ENCODE results near the gene CCN2. TPM values are rescaled to one million over a fixed set of nuclear protein-coding genes. Genes with fewer than 3 reads are reported as not detected.

Gene CCN2
- total RNA-seq, 1 donor, result 221 TPM

- H3K79me2 ChIP-seq (ENCODE audit: insufficient read depth, low read length), result no peaks in the 10 kb centered on the region
- peaks cover 15% of the 10 kb centered on the region for H4K20me1 ChIP-seq (ENCODE audit: insufficient read depth, low read length)
- peaks cover 16% of the 10 kb centered on the region for H3K36me3 ChIP-seq (ENCODE audit: insufficient read depth, low read length)
- H3K9me3 ChIP-seq (ENCODE audit: low read depth, low read length), result no peaks in the 10 kb centered on the region
- H3K4me2 ChIP-seq (ENCODE audit: insufficient read depth, low read length), result peak overlapping the region; percentile 76
- H3K27ac ChIP-seq (ENCODE audit: low read depth, low read length), result peak overlapping the region; percentile 62
- no peaks in the 10 kb centered on the region for H3K27me3 ChIP-seq (ENCODE audit: insufficient read depth, low read length)
- no peak for DNase-seq (ENCODE audit: insufficient read length, low spot score, missing footprints)
- peak overlapping the region; percentile 59 for H3K4me3 ChIP-seq (ENCODE audit: insufficient read depth, low read length)
- H2AFZ ChIP-seq (ENCODE audit: low read length), result no peak overlapping the region
- H3K4me1 ChIP-seq (ENCODE audit: insufficient read depth, low read length), result no peaks in the 10 kb centered on the region
- TF ChIP-seq, protein P1, sequence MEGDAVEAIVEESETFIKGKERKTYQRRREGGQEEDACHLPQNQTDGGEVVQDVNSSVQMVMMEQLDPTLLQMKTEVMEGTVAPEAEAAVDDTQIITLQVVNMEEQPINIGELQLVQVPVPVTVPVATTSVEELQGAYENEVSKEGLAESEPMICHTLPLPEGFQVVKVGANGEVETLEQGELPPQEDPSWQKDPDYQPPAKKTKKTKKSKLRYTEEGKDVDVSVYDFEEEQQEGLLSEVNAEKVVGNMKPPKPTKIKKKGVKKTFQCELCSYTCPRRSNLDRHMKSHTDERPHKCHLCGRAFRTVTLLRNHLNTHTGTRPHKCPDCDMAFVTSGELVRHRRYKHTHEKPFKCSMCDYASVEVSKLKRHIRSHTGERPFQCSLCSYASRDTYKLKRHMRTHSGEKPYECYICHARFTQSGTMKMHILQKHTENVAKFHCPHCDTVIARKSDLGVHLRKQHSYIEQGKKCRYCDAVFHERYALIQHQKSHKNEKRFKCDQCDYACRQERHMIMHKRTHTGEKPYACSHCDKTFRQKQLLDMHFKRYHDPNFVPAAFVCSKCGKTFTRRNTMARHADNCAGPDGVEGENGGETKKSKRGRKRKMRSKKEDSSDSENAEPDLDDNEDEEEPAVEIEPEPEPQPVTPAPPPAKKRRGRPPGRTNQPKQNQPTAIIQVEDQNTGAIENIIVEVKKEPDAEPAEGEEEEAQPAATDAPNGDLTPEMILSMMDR (IDR thresholded peaks at IDR 0.05; ENCODE audit: extremely low read depth, low read depth, low read length), result no peak
Observed at GRCh38 chr6:131945971-131946370, 5.2 kb downstream of the CCN2 start.

DNA sequence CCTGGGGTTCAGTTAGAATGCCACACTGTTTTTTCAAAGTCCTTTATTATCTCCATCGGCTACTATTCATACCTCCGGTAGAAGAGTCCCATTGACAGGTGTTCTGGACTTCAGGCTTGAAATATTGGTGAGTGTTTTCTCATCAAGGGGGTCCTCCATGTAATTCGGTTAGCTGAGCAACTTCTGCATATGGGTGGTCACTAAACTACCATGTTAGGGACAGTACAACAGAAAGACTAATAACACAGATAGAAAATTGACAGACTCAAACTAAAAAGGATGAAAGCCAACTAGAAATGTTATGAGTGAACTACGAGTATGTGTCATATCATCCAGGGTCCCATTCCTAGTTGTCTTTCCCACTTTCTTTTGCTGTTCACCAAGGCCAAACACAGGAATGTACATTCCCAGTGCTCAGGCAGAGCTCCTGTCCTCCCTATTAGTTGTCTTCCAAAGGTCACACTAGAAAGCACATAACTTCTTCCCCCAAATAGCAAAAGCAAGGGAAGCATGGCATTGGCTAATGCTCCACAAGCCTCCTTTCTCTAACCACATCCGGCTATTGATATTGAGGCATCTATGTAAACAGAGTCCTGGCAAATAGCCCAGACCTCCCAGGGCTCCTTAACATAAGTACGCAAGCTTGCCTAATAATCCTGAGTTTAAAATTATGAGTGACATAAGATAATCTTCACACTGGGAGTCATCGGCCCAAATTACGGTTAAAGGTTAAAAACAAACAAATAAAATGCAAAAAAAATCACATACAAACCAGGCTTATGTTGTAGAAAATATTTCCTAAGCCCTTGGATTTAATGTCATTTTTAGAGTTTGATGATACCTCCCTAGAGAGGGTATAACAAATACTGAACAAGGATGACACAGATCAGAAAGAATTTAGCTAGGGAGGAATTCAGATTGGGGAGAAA is 13.2 kb downstream of the CCN2 start:
- no peak for DNase-seq (ENCODE audit: insufficient read length, low spot score, missing footprints)
- Histone ChIP-seq H3K36me3 (ENCODE audit: insufficient read depth, low read length) (no peaks in the 10 kb centered on the region), H3K4me1 (ENCODE audit: insufficient read depth, low read length) (peaks cover 22% of the 10 kb centered on the region), H3K4me2 (ENCODE audit: insufficient read depth, low read length) (peak overlapping the region; percentile 53), H3K4me3 (ENCODE audit: insufficient read depth, low read length) (peak overlapping the region; percentile 27), H2AFZ (ENCODE audit: low read length) (no peak overlapping the region), H3K9me3 (ENCODE audit: low read depth, low read length) (no peaks in the 10 kb centered on the region), H3K27me3 (ENCODE audit: insufficient read depth, low read length) (no peaks in the 10 kb centered on the region), H3K27ac (ENCODE audit: low read depth, low read length) (peak overlapping the region; percentile 54), H3K79me2 (ENCODE audit: insufficient read depth, low read length) (no peaks in the 10 kb centered on the region), H4K20me1 (ENCODE audit: insufficient read depth, low read length) (no peaks in the 10 kb centered on the region)
- TF ChIP-seq, protein P1 (IDR thresholded peaks at IDR 0.05; ENCODE audit: extremely low read depth, low read depth, low read length), result no peak

DNA sequence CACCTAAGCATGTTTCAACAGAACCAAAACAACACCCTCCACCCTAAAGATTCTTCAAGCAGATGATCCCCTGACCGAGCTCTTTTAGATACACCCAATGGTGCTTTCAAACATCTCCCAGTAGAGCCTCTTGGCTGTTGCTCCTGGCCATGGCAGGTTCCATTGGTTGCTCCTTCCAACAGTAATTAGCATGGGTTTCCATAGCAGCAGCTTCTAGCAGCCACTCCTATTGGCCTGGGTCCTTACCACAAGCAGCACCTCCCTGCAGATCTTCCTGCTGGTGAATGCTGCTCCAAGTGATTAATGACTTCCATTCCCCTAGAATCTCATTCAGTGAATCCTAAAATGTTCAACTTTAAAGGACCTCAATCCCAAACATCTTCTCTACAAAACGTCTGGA is 13.9 kb downstream of the CCN2 start:
- no peaks in the 10 kb centered on the region for H3K9me3 ChIP-seq (ENCODE audit: low read depth, low read length)
- no peak overlapping the region for H2AFZ ChIP-seq (ENCODE audit: low read length)
- no peaks in the 10 kb centered on the region for H3K79me2 ChIP-seq (ENCODE audit: insufficient read depth, low read length)
- H3K4me2 ChIP-seq (ENCODE audit: insufficient read depth, low read length), result no peak overlapping the region
- TF ChIP-seq, protein P1 (IDR thresholded peaks at IDR 0.05; ENCODE audit: extremely low read depth, low read depth, low read length), result no peak
- H3K27ac ChIP-seq (ENCODE audit: low read depth, low read length), result no peak overlapping the region
- no peaks in the 10 kb centered on the region for H4K20me1 ChIP-seq (ENCODE audit: insufficient read depth, low read length)
- no peak for DNase-seq (ENCODE audit: insufficient read length, low spot score, missing footprints)
- no peak overlapping the region for H3K4me3 ChIP-seq (ENCODE audit: insufficient read depth, low read length)
- peaks cover 22% of the 10 kb centered on the region for H3K4me1 ChIP-seq (ENCODE audit: insufficient read depth, low read length)
- H3K36me3 ChIP-seq (ENCODE audit: insufficient read depth, low read length), result no peaks in the 10 kb centered on the region
- no peaks in the 10 kb centered on the region for H3K27me3 ChIP-seq (ENCODE audit: insufficient read depth, low read length)

- Histone ChIP-seq H3K4me3 (ENCODE audit: insufficient read depth, low read length) (no peak overlapping the region), H3K27me3 (ENCODE audit: insufficient read depth, low read length) (no peaks in the 10 kb centered on the region), H2AFZ (ENCODE audit: low read length) (no peak overlapping the region), H3K27ac (ENCODE audit: low read depth, low read length) (no peak overlapping the region), H3K36me3 (ENCODE audit: insufficient read depth, low read length) (no peaks in the 10 kb centered on the region), H3K79me2 (ENCODE audit: insufficient read depth, low read length) (no peaks in the 10 kb centered on the region), H3K9me3 (ENCODE audit: low read depth, low read length) (no peaks in the 10 kb centered on the region), H4K20me1 (ENCODE audit: insufficient read depth, low read length) (no peaks in the 10 kb centered on the region), H3K4me1 (ENCODE audit: insufficient read depth, low read length) (peaks cover 22% of the 10 kb centered on the region), H3K4me2 (ENCODE audit: insufficient read depth, low read length) (no peak overlapping the region)
- TF ChIP-seq, protein P1 (IDR thresholded peaks at IDR 0.05; ENCODE audit: extremely low read depth, low read depth, low read length), result no peak
- DNase-seq (ENCODE audit: insufficient read length, low spot score, missing footprints), result peak; percentile 42
Observed at GRCh38 chr6:131936156-131936555, 15.0 kb downstream of the CCN2 start.
